Measurements from ENCODE around the gene PAMR1. TPM values are rescaled to one million over a fixed set of nuclear protein-coding genes. Genes with fewer than 3 reads are reported as not detected.

PAMR1 gene, protein sequence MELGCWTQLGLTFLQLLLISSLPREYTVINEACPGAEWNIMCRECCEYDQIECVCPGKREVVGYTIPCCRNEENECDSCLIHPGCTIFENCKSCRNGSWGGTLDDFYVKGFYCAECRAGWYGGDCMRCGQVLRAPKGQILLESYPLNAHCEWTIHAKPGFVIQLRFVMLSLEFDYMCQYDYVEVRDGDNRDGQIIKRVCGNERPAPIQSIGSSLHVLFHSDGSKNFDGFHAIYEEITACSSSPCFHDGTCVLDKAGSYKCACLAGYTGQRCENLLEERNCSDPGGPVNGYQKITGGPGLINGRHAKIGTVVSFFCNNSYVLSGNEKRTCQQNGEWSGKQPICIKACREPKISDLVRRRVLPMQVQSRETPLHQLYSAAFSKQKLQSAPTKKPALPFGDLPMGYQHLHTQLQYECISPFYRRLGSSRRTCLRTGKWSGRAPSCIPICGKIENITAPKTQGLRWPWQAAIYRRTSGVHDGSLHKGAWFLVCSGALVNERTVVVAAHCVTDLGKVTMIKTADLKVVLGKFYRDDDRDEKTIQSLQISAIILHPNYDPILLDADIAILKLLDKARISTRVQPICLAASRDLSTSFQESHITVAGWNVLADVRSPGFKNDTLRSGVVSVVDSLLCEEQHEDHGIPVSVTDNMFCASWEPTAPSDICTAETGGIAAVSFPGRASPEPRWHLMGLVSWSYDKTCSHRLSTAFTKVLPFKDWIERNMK
- total RNA-seq (2021; fragmentation: NEBNext Ultra II Directional; extraction: Animal tissue kit (Norgen Biotek cat#: 25700)) (3.0 TPM in 2 replicates), polyA plus RNA-seq (2011; rRNA removed) (6.9 and 7.3 TPM in 2 replicates), polyA minus RNA-seq (2011; rRNA and poly(A)+ RNA removed) (7.6 and 10.0 TPM in 2 replicates)
- 7.7 TPM for polyA plus RNA-seq (2011; cell fraction: cytosol; rRNA removed)
- polyA plus RNA-seq (2011; cell fraction: nucleus; rRNA removed), result 12.7 TPM
- polyA plus RNA-seq (2012, experiment 1 of 2), result 4.7 to 6.9 TPM (median 4.9 TPM) in 4 replicates
- 3.7 TPM for polyA plus RNA-seq (2012, experiment 2 of 2)
- polyA plus RNA-seq (2013, experiment 1 of 2), result 2.9 TPM
- polyA plus RNA-seq (2013, experiment 2 of 2), result 2.7 TPM
- 4.3 TPM for polyA minus RNA-seq (2011; cell fraction: cytosol; rRNA and poly(A)+ RNA removed)
- 5.8 TPM for polyA minus RNA-seq (2011; cell fraction: nucleus; rRNA and poly(A)+ RNA removed)
- long read RNA-seq, experiment 1, partial matches to known transcripts, result 2 of 3 reads
- long read RNA-seq, experiment 1, other reads (novel, unspliced or antisense), result 0 of 3 reads
- long read RNA-seq, experiment 2, partial matches to known transcripts, result 0 of 4 reads
- long read RNA-seq, experiment 2, other reads (novel, unspliced or antisense), result 2 of 4 reads

DNA sequence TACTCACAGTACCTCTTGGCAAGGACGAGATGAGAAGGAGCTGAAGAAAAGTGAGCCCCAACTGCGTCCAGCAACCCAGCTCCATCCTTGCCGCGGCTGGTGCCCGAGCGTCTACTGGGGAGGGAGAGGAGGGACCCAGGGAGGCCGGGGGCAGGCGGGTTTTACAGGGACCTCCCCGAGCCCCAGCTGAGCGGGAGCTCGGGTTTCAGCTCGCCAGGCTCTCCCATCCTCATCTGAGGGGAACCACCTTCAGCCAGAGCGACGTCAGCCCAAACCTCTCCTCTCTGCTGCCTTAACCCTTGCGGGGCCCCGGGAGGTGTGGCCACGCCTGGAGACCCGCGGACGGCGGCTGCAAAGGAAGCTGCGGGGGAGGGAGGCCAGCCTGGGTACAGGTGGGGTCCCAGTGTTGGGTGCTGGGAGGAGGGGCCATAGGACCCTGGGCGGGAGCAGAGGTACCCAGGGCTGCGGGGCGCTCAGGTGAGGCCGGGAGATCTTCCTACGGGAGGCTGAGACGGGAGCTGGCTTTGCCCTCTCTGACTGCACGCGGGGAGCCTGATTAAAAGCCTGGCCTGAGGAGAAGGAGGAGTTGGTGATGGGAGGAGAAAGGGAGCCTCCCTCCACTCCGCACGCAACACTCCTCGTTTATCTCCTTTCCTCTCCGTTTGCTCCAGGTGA is at the start of gene PAMR1:
Gene PAMR1, minus strand, starts transcription at position 116 of the 675 bp plus-strand sequence. Its CDS starts 31 bp downstream, at position 85.
- Histone ChIP-seq H4K5ac (ENCODE audit: insufficient read length, low read depth, low read length) (no peak within 1 kb of the TSS), H3K14ac (ENCODE audit: insufficient read length) (no peak within 1 kb of the TSS), H3K4me2 (ENCODE audit: insufficient read depth in 1 of 2, low read depth in 2 of 2, low read length in 2 of 2) (peak within 1 kb of the TSS; percentile 78 to 88), H3K4ac (replicated peaks; ENCODE audit: insufficient read length, low read depth, low read length) (no peak within 1 kb of the TSS), H2BK15ac (ENCODE audit: low read length) (0 out of 2 replicates have a peak within 1 kb of the TSS, but pooled peaks have one; percentile 40), H3K4me3 (ENCODE audit: extremely low read depth in 1 of 4, insufficient read depth in 2 of 4, low read depth in 3 of 4, low read length in 4 of 4) (peak within 1 kb of the TSS; percentile 50 to 67 (median 56)), H3K27me3 (replicated peaks in 1 of 4; ENCODE audit: control insufficient read depth in 3 of 4, extremely low read depth in 1 of 4, insufficient read depth in 3 of 4, low read length in 3 of 4) (peaks cover 0 to 9% (median 8%) of the 10 kb centered on the region in 4 experiments; a peak in 4 of 7 replicates), H4K91ac (replicated peaks; ENCODE audit: insufficient read length, low read length) (no peak within 1 kb of the TSS), H2BK120ac (replicated peaks; ENCODE audit: low read depth, low read length) (no peak within 1 kb of the TSS), H3K18ac (ENCODE audit: extremely low read depth, low read length) (peak within 1 kb of the TSS; percentile 7; the same call in 1 of the 2 replicates), H4K20me1 (replicated peaks in 1 of 2; ENCODE audit: control insufficient read depth in 1 of 2, insufficient read depth in 2 of 2, low read length in 2 of 2) (no peaks in the 10 kb centered on the region), H3K79me1 (ENCODE audit: low read depth, low read length) (no peaks in the 10 kb centered on the region), H2BK5ac (ENCODE audit: low read depth, low read length) (no peak within 1 kb of the TSS), H3K9me3 (ENCODE audit: insufficient read depth in 2 of 2, low read depth in 1 of 2, low read length in 1 of 2) (no peaks in the 10 kb centered on the region), H2BK20ac (ENCODE audit: low read length) (no peak within 1 kb of the TSS), H2AFZ (ENCODE audit: low read length) (peak within 1 kb of the TSS; percentile 81), H3K4me1 (replicated peaks in 1 of 4; ENCODE audit: control insufficient read depth in 3 of 4, insufficient read depth in 4 of 4, low read length in 3 of 4) (peaks cover 0 to 4% (median 2%) of the 10 kb centered on the region in 4 experiments; a peak in 2 of 7 replicates), H3K23me2 (ENCODE audit: low read depth, low read length) (peaks cover 3% of the 10 kb centered on the region; the same call in 1 of the 2 replicates), H3K9ac (replicated peaks in 1 of 4; ENCODE audit: extremely low read depth in 1 of 4, low read depth in 3 of 4, low read length in 3 of 4) (peak within 1 kb of the TSS in 2 of 4 experiments; percentile 25; a peak in 3 of 7 replicates), H3K36me3 (ENCODE audit: control insufficient read depth in 2 of 4, insufficient read depth in 4 of 4, low read length in 3 of 4) (no peaks in the 10 kb centered on the region), H2BK12ac (ENCODE audit: low read depth, low read length) (peak within 1 kb of the TSS; percentile 69; the same call in 1 of the 2 replicates), H3K23ac (ENCODE audit: insufficient read length) (no peak within 1 kb of the TSS), H4K8ac (ENCODE audit: extremely low read depth, insufficient read depth, low read length) (no peak within 1 kb of the TSS), H3K79me2 (ENCODE audit: control insufficient read depth in 1 of 2, insufficient read depth in 2 of 2, low read length in 2 of 2) (peaks cover 0 to 2% of the 10 kb centered on the region in 2 experiments; a peak in 1 of 4 replicates), H3K27ac (ENCODE audit: low read depth, low read length) (no peak within 1 kb of the TSS), H2AK5ac (ENCODE audit: low read depth, low read length) (no peak within 1 kb of the TSS), H3K56ac (replicated peaks; ENCODE audit: insufficient read length, low read depth, low read length) (no peak within 1 kb of the TSS)
- peak; percentile 54 to 78 for DNase-seq (ENCODE audit: low read depth in 1 of 2, low spot score in 2 of 2)
- 3% methylated on average over 17 of the region's 34 CpGs; no CpG with 5 or more reads in 1 of the 2 experiments for WGBS, 2 experiments (ENCODE audit: extremely low coverage in 1 of 2, insufficient coverage in 1 of 2, insufficient read length in 1 of 2, insufficient replicate concordance in 2 of 2, low coverage in 1 of 2, low lambda C conversion rate in 2 of 2, missing lambda C conversion rate in 1 of 2)
- ChIA-PET POLR2A (ENCODE audit: partially characterized antibody) (interaction anchor here (0.8 to 1.5 kb wide), 5 partner anchors 9 to 584 kb away, joined by 3 to 4 read pairs (median 3); no protein-coding TSS in a partner anchor), CTCF (ENCODE audit: partially characterized antibody) (interaction anchor here (0.9 to 2.3 kb wide), 7 partner anchors 11 to 297 kb away, joined by 3 to 18 read pairs (median 4); no protein-coding TSS in a partner anchor)
- FAIRE-seq, result no peak
- TF ChIP-seq GABPA (IDR thresholded peaks at IDR 0.05; ENCODE audit: borderline replicate concordance, insufficient read depth, low read length), result no peak
- TF ChIP-seq RAD21 (IDR thresholded peaks at IDR 0.05 in 1 of 2, conservative IDR thresholded peaks at IDR 0.05 in 1 of 2; ENCODE audit: low read depth in 2 of 2, low read length in 2 of 2), result no peak
- peak; percentile 50; the same call in 1 of the 2 replicates for TF ChIP-seq PHF8 (conservative IDR thresholded peaks at IDR 0.05; ENCODE audit: low read depth, low read length)
- no peak for TF ChIP-seq SP1 (IDR thresholded peaks at IDR 0.05; ENCODE audit: low read depth, low read length)
- TF ChIP-seq CHD2 (IDR thresholded peaks at IDR 0.05; ENCODE audit: low read length), result no peak

All from H1 (cell line).